GM15510 (cell line): Measurements from ENCODE around the gene GON4L.

Experiments
- POLR2A ChIP-seq: IDR thresholded peaks from 3 replicates; pipeline ENCODE4 v1.6.1; 2011; ENCODE audit warnings: borderline replicate concordance; ENCODE audit not compliant: insufficient read length; ENCODE audit errors: extremely low read depth

Gene GON4L

DNA sequence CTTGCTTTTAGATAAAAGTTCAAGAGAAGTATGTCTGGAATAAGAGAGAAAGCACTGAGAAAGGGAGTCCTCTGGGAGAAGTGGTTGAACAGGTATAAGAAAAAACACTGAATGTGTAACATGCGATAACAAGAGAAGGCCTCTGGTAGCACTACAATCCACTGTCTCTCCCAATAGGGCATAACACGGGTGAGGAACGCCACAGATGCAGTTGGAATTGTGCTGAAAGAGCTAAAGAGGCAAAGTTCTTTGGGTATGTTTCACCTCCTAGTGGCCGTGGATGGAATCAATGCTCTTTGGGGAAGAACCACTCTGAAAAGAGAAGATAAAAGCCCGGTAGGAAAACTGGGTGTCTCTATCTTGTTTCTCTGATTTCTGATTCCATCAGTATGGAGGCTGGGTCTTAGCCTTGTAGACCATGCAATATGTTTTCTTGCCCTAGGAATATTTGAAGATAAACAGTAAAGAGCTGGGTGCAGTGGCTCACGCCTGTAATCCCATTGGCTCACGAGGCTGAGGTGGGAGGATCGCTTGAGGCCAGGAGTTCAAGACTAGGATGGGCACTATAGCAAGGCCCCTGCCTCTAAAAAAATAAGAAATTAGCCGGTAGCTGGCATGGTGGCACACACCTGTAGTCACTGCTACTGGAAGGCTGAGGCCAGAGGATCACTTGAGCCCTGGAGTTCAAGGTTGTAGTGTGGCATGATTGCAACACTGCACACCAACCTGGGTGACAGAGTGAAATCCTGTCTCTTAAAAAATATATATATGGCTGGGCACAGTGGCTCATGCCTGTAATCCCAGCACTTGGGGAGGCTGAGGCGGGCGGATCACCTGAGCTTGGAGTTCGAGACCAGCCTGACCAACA lies 127.7 kb downstream of the GON4L start:
- no peak for TF ChIP-seq POLR2A

GRCh38 chr1:155725142-155725541 lies 131.9 kb downstream of the GON4L start:
- TF ChIP-seq POLR2A, result no peak

DNA sequence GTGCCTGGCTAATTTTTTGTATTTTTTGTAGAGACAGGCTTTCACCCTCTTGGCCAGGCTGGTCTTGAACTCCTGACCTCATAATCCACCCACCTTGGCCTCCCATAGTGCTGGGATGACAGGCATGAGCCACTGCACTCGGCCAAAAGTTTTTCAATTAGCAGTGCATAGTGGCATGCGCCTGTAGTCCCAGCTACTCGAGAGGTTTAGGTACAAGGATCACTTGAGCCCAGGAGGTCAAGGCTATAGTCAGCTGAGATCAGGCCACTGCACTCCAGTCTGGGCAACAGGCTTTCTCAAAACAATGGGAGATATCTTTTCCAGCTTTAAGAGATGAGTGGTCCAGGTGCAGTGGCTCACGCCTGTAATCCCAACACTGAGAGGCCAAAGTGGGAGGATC lies 137.3 kb downstream of the GON4L start:
- no peak for TF ChIP-seq POLR2A

GRCh38 chr1:155717041-155717440 lies 140.0 kb downstream of the GON4L start:
- no peak for TF ChIP-seq POLR2A

DNA sequence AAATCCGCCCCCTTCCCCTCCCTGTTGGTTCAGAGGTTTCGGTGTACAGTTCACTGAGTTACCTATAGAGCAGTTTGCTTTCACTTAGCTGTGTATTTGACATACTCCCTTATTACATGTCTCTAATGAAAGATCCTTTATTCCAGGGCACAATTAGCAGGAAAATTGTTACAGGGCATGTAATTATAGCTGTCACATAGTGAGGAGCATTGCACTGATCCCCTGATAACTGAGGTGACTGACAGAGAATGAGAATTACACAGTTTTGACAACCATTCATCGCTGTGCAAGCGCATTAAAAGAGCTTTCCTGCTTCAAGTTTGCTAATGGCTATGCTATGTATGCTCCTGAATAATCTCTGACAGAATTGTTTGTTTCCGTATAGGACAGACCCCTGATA lies 141.2 kb downstream of the GON4L start:
- no peak for TF ChIP-seq POLR2A

DNA sequence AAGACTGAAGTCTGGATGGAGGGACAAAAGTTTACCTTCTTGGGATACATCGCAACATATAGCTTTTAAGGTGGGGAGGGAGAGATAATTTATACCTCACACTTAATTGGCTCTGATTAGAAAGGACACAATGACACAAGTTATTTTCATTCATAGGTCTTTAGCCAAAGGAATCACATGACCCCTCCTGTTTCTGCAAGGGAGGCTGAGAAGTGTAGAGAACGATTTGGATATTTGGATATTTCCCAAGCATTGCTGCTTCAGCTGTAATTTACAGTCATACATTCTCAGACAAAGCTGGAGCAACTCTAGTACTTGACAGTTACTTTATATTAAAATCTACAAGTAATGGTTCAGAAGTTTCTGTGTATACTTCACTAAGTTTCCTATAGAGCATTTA lies 143.9 kb downstream of the GON4L start:
- no peak for TF ChIP-seq POLR2A

GRCh38 chr1:155709391-155709790 lies 147.6 kb downstream of the GON4L start:
- no peak for TF ChIP-seq POLR2A

DNA sequence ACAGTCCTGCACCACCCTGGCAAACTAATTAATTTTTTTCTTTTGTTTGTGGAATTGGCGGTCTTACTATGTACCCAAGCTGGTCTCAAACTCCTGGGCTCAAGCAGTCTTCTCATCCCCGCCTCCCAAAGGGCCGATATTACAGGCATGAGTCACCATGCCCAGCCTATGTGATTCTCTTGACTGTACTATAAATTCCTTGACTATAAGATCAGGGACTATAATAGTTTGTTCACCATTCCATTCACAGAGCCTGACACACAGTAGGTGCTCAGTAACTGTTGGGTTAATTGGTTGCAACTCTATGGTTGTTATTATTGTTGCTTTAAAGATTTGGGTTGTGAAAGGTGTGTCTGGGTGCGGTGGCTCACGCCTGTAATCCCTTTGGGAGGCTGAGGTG lies 150.9 kb downstream of the GON4L start:
- TF ChIP-seq POLR2A, result no peak

DNA sequence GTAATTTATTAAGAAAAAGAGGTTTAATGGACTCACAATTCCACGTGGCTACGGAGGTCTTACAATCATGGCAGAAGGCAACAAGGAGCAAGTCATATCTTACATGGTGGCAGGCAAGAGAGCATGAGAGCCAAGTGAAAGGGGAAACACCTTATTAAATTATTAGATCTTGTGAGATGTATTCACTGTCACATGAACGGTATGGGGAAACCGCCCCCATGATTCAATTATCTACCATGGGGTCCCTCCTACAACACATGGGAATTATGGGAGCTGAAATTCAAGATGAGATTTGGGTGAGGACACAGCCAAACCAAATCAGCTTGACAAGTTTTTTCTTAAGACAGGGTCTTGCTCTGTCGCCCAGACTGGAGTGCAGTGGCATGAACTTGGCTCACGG lies 153.8 kb downstream of the GON4L start:
- no peak for TF ChIP-seq POLR2A
